ENCODE results near the gene CDRT15.

The CDRT15 gene

DNA sequence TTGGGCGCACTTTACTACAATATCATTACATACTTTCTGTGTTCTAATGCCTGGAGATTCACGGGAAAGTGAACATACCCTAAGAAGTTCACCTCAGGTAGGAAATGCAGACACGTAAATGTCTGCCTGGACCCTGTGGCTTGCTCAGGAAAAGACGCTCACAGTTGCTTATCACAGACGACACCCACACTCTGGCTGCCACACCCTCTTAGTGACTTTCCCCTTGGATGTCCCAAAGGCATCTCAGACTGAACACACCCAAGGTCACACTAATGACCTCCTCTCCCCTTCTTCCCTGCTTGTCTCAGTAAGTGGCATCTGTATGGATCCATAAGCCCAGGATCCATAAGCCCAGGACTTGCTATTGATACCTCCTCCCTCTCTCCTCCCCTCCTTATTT is 32.6 kb downstream of the CDRT15 start:
- H4K20me1 ChIP-seq (ENCODE audit: insufficient read depth), result no peaks in the 10 kb centered on the region
- no peak overlapping the region for H3K4me3 ChIP-seq (IDR thresholded peaks at IDR 0.05; ENCODE audit: insufficient read depth, low read depth, low read length)
- H3K27ac ChIP-seq, result no peak overlapping the region
- no peaks in the 10 kb centered on the region for H3K27me3 ChIP-seq (ENCODE audit: insufficient read depth, low read depth)
- TF ChIP-seq, protein P1, sequence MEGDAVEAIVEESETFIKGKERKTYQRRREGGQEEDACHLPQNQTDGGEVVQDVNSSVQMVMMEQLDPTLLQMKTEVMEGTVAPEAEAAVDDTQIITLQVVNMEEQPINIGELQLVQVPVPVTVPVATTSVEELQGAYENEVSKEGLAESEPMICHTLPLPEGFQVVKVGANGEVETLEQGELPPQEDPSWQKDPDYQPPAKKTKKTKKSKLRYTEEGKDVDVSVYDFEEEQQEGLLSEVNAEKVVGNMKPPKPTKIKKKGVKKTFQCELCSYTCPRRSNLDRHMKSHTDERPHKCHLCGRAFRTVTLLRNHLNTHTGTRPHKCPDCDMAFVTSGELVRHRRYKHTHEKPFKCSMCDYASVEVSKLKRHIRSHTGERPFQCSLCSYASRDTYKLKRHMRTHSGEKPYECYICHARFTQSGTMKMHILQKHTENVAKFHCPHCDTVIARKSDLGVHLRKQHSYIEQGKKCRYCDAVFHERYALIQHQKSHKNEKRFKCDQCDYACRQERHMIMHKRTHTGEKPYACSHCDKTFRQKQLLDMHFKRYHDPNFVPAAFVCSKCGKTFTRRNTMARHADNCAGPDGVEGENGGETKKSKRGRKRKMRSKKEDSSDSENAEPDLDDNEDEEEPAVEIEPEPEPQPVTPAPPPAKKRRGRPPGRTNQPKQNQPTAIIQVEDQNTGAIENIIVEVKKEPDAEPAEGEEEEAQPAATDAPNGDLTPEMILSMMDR (conservative IDR thresholded peaks at IDR 0.05; ENCODE audit: low read depth, low read length), result no peak
- H2AFZ ChIP-seq (ENCODE audit: low read depth), result no peak overlapping the region
- no peak overlapping the region for H3K4me2 ChIP-seq
- no peaks in the 10 kb centered on the region for H3K36me3 ChIP-seq (ENCODE audit: insufficient read depth)
- no peaks in the 10 kb centered on the region for H3K79me2 ChIP-seq (ENCODE audit: insufficient read depth, low read depth)
- H3K4me1 ChIP-seq (ENCODE audit: low read depth, poor library complexity, severe bottlenecking), result no peaks in the 10 kb centered on the region
- no peak overlapping the region for H3K9ac ChIP-seq

DNA sequence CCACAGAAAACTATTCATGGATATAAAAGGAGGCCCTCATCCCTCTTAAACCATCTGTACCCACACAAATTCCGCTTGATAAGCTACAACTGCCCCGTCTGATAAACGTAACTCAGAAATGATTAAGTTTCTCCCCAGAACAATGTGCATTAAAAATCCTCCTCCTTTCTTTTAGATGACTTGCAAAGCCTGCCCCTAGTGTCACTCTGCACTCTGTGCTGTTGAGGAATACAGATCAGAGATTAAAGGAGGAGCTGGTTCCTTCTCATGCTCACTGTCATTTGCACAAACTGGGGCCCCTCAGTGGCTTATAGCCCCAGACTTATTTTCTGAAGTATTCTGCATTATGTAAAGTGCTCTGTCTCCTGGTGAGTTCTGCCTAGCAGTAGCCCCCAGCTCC is 33.3 kb downstream of the CDRT15 start:
- Histone ChIP-seq H3K27ac (no peak overlapping the region), H3K79me2 (ENCODE audit: insufficient read depth, low read depth) (no peaks in the 10 kb centered on the region), H3K4me2 (no peak overlapping the region), H3K27me3 (ENCODE audit: insufficient read depth, low read depth) (no peaks in the 10 kb centered on the region), H3K9ac (no peak overlapping the region), H4K20me1 (ENCODE audit: insufficient read depth) (no peaks in the 10 kb centered on the region), H3K4me1 (ENCODE audit: low read depth, poor library complexity, severe bottlenecking) (no peaks in the 10 kb centered on the region), H2AFZ (ENCODE audit: low read depth) (no peak overlapping the region), H3K36me3 (ENCODE audit: insufficient read depth) (no peaks in the 10 kb centered on the region), H3K4me3 (IDR thresholded peaks at IDR 0.05; ENCODE audit: insufficient read depth, low read depth, low read length) (no peak overlapping the region)
- TF ChIP-seq, protein P1 (conservative IDR thresholded peaks at IDR 0.05; ENCODE audit: low read depth, low read length), result no peak

- Histone ChIP-seq H3K9ac (no peak overlapping the region), H3K4me2 (no peak overlapping the region), H4K20me1 (ENCODE audit: insufficient read depth) (no peaks in the 10 kb centered on the region), H3K79me2 (ENCODE audit: insufficient read depth, low read depth) (no peaks in the 10 kb centered on the region), H3K36me3 (ENCODE audit: insufficient read depth) (no peaks in the 10 kb centered on the region), H3K4me1 (ENCODE audit: low read depth, poor library complexity, severe bottlenecking) (no peaks in the 10 kb centered on the region), H3K27me3 (ENCODE audit: insufficient read depth, low read depth) (no peaks in the 10 kb centered on the region), H2AFZ (ENCODE audit: low read depth) (no peak overlapping the region), H3K4me3 (IDR thresholded peaks at IDR 0.05; ENCODE audit: insufficient read depth, low read depth, low read length) (no peak overlapping the region), H3K27ac (no peak overlapping the region)
- TF ChIP-seq, protein P1 (conservative IDR thresholded peaks at IDR 0.05; ENCODE audit: low read depth, low read length), result no peak
These were observed 34.1 kb downstream of the CDRT15 start for GRCh38 chr17:14202388-14203166.

DNA sequence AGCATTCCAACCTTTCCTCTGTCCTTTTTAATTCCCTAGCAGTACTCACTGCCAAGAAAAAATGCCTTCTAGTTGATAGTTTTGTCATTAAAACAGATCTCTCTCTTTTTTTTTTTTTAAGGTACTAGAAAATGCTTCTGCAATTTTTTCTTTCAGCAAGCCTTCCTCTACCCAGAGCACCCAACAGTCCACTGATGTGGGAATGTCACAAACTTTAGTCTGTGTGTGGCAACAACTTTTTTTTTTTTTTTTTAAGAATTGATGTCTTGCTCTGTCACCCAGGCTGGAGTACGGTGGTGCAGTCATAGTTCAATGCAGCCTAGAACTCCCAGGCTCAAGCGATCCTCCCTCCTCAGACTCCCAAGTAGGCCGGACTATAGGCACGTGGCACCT is 34.7 kb downstream of the CDRT15 start:
- Histone ChIP-seq H3K27ac (no peak overlapping the region), H3K4me3 (IDR thresholded peaks at IDR 0.05; ENCODE audit: insufficient read depth, low read depth, low read length) (no peak overlapping the region), H3K9ac (no peak overlapping the region), H3K4me1 (ENCODE audit: low read depth, poor library complexity, severe bottlenecking) (no peaks in the 10 kb centered on the region), H3K79me2 (ENCODE audit: insufficient read depth, low read depth) (no peaks in the 10 kb centered on the region), H3K4me2 (no peak overlapping the region), H4K20me1 (ENCODE audit: insufficient read depth) (no peaks in the 10 kb centered on the region), H3K36me3 (ENCODE audit: insufficient read depth) (no peaks in the 10 kb centered on the region), H3K27me3 (ENCODE audit: insufficient read depth, low read depth) (no peaks in the 10 kb centered on the region), H2AFZ (ENCODE audit: low read depth) (no peak overlapping the region)
- TF ChIP-seq, protein P1 (conservative IDR thresholded peaks at IDR 0.05; ENCODE audit: low read depth, low read length), result no peak
